Kidney tubule cell (primary cell): ENCODE results near the gene NDUFAF5.
A peak's percentile ranks its signal among the peaks of the same experiment; 100 is the strongest.

Experiments
- DNase-seq: peaks from one replicate; pipeline ENCODE4 v3.0.0-alpha.2; 2018; ENCODE audit warnings: low spot score

NDUFAF5 gene

GRCh38 chr20:13822459-13822858 lies 37.6 kb downstream of the NDUFAF5 start:
- DNase-seq = no peak

GRCh38 chr20:13824459-13824858 lies 39.6 kb downstream of the NDUFAF5 start:
- DNase-seq = no peak

GRCh38 chr20:13825465-13825864 lies 40.6 kb downstream of the NDUFAF5 start:
- DNase-seq = no peak

- DNase-seq = no peak
These were observed 46.6 kb downstream of the NDUFAF5 start for GRCh38 chr20:13831476-13831875.

GRCh38 chr20:13838664-13839063 lies 53.8 kb downstream of the NDUFAF5 start:
- DNase-seq = no peak

GRCh38 chr20:13839421-13840092 lies 54.7 kb downstream of the NDUFAF5 start:
- DNase-seq = peak; percentile 86

DNA sequence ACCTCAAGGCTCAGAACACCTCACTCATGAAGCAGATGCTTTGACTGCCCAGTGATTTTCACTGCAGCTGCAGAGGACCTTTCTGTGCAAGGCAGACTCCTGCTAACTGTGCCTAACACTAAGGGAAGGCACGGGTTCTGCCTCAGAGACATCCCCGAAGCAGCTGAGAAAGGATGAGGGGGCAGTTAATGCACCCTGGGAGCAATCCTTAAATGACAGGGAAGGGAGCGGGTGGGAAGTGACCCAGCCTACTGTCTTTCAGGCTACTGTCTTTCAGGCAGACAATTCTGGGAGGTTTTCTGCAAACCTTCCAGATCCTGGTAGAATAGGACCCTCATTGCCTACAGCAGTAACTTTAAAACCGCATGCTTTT lies 55.3 kb downstream of the NDUFAF5 start:
- DNase-seq = no peak

- DNase-seq = no peak
These were observed 56.4 kb downstream of the NDUFAF5 start for GRCh38 chr20:13841206-13841605.

GRCh38 chr20:13844296-13844695 lies 59.5 kb downstream of the NDUFAF5 start:
- no peak for DNase-seq

DNA sequence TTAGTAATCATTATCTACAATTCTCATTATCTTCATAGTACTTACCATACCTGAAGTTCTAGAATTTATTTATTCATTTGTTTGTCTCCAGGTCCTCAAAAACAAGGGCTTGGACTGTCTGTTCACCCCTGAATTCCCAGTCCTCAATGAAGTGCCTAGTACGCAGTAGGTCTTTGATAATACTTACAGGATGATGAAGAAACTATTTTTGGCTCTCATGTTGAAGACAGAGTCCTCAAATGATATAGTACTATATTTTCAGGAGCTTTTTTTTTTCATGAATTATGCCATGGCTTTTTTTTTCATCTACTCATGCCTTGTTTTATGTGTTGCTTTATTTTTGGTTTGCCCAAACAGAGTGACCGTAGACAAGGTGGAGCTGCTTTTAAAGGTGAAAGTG lies 66.5 kb downstream of the NDUFAF5 start:
- no peak for DNase-seq

GRCh38 chr20:13852306-13852705 lies 67.5 kb downstream of the NDUFAF5 start:
- DNase-seq = no peak

- DNase-seq = no peak
These were observed 70.8 kb downstream of the NDUFAF5 start for GRCh38 chr20:13855613-13856012.

DNA sequence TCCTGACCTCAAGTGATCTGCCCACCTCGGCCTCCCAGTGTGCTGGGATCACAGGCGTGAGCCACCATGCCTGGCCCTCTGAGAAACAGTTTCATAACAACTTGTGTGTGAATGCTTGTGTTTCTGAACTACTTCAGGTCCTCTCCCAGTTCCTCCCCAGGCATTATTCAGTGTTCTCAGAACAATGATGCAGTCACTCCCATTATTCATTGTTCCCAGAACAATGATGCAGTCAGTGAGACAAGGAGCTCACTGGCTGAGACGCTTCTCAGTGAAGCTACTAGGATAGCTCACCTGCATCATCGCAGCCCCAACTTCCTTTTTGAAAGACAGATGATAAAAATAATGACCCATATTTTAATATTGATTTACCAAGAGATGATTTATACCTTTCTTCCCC lies 71.5 kb downstream of the NDUFAF5 start:
- no peak for DNase-seq

DNA sequence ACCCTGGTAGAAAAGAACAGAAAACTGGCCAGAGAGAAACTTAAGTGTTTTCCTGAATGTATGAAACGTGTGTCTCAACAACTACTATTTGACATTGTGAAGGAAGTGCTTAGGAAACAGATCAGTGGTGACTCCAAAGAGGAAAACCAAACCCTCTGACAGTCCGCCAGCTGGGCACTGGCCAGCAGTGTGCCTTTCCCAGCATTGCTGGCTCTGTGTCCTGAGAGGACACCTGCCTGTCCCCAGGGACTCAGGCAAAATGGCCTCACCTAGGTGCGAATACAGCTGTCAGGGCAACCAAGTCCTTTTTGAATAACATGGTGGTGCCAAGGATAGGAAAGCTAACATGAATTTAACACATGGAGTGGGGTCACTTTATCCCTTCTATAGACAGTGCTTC lies 72.5 kb downstream of the NDUFAF5 start:
- no peak for DNase-seq

DNA sequence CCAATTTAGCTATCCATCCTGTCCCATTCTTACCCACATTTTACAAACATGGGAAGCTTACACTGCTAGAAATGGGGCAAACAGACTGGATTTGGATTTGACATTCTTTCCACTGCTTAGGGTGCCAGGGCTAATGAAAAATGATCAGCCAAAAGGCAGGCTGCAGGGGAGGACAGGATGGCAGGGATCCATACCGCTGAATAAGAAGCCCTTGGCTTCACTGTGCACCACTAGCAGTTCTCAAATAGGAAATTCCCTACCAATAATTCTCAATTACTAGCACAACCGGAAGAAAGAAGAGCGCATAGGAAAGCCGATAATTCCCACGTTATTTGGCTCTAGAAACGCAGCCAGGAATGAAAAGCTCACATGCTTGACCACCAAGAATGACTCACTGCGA lies 73.1 kb downstream of the NDUFAF5 start:
- DNase-seq = no peak

- DNase-seq = peak; percentile 39
These were observed 73.6 kb downstream of the NDUFAF5 start for GRCh38 chr20:13858439-13858838.

DNA sequence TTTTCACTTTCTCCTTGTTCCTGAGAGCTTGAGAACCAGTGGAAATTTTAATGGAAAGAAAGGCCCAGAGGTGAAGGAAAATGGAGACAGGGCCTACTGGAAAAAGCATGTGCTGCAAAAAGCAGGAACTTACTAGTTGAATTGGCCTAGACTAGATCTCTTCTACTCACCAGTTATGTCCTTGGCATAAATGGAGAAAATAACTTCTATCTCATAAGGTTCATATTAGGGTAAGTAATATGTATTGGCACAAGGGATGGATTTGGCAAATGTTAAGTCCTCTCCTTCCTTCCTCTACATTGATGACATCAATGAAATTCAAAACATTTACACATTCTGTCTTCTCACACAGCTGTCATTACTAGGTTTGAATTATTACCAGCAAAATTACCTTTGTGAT lies 74.0 kb downstream of the NDUFAF5 start:
- no peak for DNase-seq

GRCh38 chr20:13862245-13862644 lies 77.4 kb downstream of the NDUFAF5 start:
- no peak for DNase-seq

DNA sequence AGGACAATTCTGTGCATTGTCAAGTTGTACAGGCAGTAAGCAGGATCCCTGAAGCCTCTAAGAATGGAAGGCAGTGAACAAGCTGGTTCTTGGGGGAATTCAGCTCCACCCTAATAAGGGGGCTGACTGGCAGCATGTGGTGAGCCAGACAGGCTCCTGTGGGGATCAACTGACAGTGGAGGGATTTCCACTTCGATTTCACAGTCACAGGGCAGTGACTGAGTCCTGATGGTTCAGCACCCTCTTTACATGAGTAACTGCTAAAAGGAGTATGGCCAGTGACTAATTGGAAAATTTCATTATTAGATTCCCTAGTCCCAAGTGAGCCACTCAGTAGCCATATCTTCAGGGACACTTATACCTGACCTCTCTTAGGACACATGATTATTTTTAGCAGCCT lies 78.4 kb downstream of the NDUFAF5 start:
- peak; percentile 19 for DNase-seq

DNA sequence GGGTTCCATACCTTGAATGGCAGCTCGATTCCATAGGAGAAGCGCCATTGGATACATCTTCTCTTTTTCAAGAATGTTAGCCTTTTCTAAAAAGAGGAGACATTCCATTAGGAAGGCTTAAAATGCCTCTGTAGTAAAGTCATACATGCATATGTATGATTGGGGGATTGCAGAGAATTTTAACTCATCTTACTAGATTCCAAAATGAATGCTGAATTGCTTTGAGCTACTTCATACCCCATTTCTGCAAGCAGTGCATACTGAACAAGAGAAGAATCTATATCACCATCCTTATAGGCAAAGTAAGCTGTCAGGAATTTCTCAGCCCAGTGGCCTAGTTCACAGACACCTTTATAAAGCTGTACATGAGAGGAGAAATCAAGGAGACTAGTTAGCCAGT lies 80.3 kb downstream of the NDUFAF5 start:
- peak; percentile 4 for DNase-seq

- DNase-seq = peak; percentile 6
These were observed 81.0 kb downstream of the NDUFAF5 start for GRCh38 chr20:13865791-13866351.

- peak; percentile 80 for DNase-seq
These were observed 83.5 kb downstream of the NDUFAF5 start for GRCh38 chr20:13868331-13868730.

- no peak for DNase-seq
These were observed 85.4 kb downstream of the NDUFAF5 start for GRCh38 chr20:13870170-13870748.
